Activated T-helper 2 cell treated with anti-CD3 and anti-CD28 coated beads, Interferon-gamma antibody, Interleukin-2, Interleukin-4, amounts not matched to agents 10 μg/mL and 5 μg/mL and 100 μg/mL, durations not matched to agents 14 hours and 24 hours and 36 hours (primary cell): ENCODE results near the gene TXLNB. TPM values are rescaled to one million over a fixed set of nuclear protein-coding genes. Genes with fewer than 3 reads are reported as not detected.

Experiments used
- DNase-seq: peaks from one replicate; pipeline ENCODE4 v3.0.0; 2021; ENCODE audit warnings: low spot score
- H3K27ac Mint-ChIP-seq: one replicate; pipeline ENCODE4 v1.8.0; 2021; ENCODE audit warnings: mixed read lengths
- H3K27me3 Mint-ChIP-seq: one replicate; pipeline ENCODE4 v1.8.0; 2021; ENCODE audit warnings: low read depth, mixed read lengths
- H3K36me3 Mint-ChIP-seq: one replicate; pipeline ENCODE4 v1.8.0; 2021; ENCODE audit warnings: low read depth, mixed read lengths
- H3K4me1 Mint-ChIP-seq: one replicate; pipeline ENCODE4 v1.8.0; 2021; ENCODE audit warnings: low read depth, mixed read lengths
- H3K4me3 Mint-ChIP-seq: one replicate; pipeline ENCODE4 v1.8.0; 2021; ENCODE audit warnings: low read depth, mild to moderate bottlenecking, moderate library complexity, mixed read lengths
- H3K9me3 Mint-ChIP-seq: one replicate; pipeline ENCODE4 v1.8.0; 2021; ENCODE audit warnings: mixed read lengths
- intact Hi-C: fragments of 100-400 bp; cut with micrococcal nuclease; formaldehyde crosslinking; loops from one replicate; pipeline ENCODE4 v1.15.1; 2023
- total RNA-seq: library from RNA; stranded (reverse); gene quantifications from 2 replicates; pipeline ENCODE4 v1.2.3, GENCODE V29; 2022

Gene TXLNB
- total RNA-seq, 1 donor from 2014 or later: 0.05 TPM

DNA sequence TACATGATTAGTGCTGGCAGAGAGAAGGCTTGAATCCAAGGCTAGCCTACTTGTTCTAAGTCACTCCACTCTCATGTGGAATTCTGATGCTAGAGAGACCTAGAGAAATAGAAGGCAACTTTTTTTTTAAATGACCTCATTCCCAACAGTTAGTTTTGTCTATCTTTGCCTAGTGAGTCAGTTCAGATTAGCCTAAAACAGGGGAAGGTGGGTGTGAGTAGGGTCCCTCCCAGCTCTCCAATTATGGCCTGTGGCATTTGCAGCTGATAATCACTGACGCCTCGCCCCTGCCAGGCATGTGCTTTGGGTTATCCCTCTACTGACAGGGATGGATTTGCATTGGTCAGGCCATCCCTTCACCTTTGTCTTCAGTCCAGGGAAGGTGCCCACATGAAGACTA lies 13.6 kb downstream of the TXLNB start:
- H3K4me3 Mint-ChIP-seq: no peak overlapping the region
- H3K27me3 Mint-ChIP-seq: no peaks in the 10 kb centered on the region
- peaks cover 3% of the 10 kb centered on the region for H3K9me3 Mint-ChIP-seq
- H3K36me3 Mint-ChIP-seq: peaks cover 4% of the 10 kb centered on the region
- peaks cover 26% of the 10 kb centered on the region for H3K4me1 Mint-ChIP-seq
- intact Hi-C loops: no loop called here
- no peak overlapping the region for H3K27ac Mint-ChIP-seq
- DNase-seq: no peak

GRCh38 chr6:139277587-139277986 lies 14.2 kb downstream of the TXLNB start:
- intact Hi-C loops: no loop called here
- Mint-ChIP-seq H3K4me1 (peaks cover 22% of the 10 kb centered on the region), H3K4me3 (no peak overlapping the region), H3K9me3 (no peaks in the 10 kb centered on the region), H3K27me3 (no peaks in the 10 kb centered on the region), H3K27ac (no peak overlapping the region), H3K36me3 (no peaks in the 10 kb centered on the region)
- no peak for DNase-seq

DNA sequence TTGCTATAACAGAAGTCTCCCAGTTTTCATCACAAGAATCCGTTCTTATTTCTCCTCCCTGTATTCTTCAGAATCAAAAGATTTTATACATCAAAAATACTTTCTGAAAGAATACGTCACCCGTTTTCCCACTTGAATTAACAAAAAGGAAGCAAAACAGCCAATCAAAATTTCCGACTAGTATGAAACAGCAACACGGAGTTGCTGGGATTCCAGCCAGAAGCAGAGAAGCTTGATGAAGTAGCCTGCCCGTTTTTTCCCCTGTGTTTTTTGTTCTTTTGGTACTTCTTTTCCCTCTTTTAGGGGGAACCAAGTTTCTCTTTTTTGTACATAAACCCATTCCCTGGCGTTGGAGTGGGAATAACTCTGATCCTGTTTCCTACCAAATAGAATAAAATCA lies 14.6 kb downstream of the TXLNB start:
- intact Hi-C loops: no loop called here
- Mint-ChIP-seq H3K36me3 (no peaks in the 10 kb centered on the region), H3K9me3 (no peaks in the 10 kb centered on the region)

GRCh38 chr6:139275279-139276055 lies 16.3 kb downstream of the TXLNB start:
- no peaks in the 10 kb centered on the region for H3K27me3 Mint-ChIP-seq
- intact Hi-C loops: no loop called here
- no peaks in the 10 kb centered on the region for H3K9me3 Mint-ChIP-seq
- DNase-seq: no peak
- no peak overlapping the region for H3K4me3 Mint-ChIP-seq
- no peaks in the 10 kb centered on the region for H3K36me3 Mint-ChIP-seq
- H3K4me1 Mint-ChIP-seq: peaks cover 18% of the 10 kb centered on the region
- H3K27ac Mint-ChIP-seq: no peak overlapping the region

More for the DNA sequence above, 14.6 kb downstream of the TXLNB start:
- H3K4me1 Mint-ChIP-seq: peaks cover 22% of the 10 kb centered on the region
- DNase-seq: no peak
- H3K27ac Mint-ChIP-seq: no peak overlapping the region
- H3K27me3 Mint-ChIP-seq: no peaks in the 10 kb centered on the region
- no peak overlapping the region for H3K4me3 Mint-ChIP-seq

- DNase-seq: no peak
- H3K27me3 Mint-ChIP-seq: no peaks in the 10 kb centered on the region
- H3K36me3 Mint-ChIP-seq: no peaks in the 10 kb centered on the region
Measured at GRCh38 chr6:139271056-139271455, 20.7 kb downstream of the TXLNB start.

DNA sequence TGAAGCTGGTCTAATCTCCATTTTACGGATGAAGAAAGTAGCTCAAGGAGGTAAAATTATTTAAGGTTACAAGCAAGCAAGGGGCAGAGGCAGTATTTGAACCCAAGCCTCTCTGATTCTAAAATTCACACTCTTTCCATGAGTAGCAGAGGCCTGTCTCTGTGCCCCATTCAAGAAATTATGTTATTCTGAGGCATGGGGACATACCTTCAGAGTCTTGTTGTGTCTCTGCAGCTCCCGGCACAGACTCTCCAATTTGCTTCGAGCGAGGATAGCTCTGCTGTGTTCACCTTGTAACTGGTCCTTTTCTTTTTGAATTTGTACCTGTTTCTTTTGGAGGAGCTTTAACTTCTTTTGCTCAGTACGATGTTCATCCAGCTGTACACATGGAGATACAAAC lies 21.5 kb downstream of the TXLNB start:
- Mint-ChIP-seq H3K9me3 (no peaks in the 10 kb centered on the region), H3K4me3 (no peak overlapping the region), H3K27ac (no peak overlapping the region), H3K36me3 (no peaks in the 10 kb centered on the region), H3K27me3 (no peaks in the 10 kb centered on the region), H3K4me1 (peaks cover 4% of the 10 kb centered on the region)
- intact Hi-C loops: no loop called here
- DNase-seq: no peak

More at GRCh38 chr6:139271056-139271455, 20.7 kb downstream of the TXLNB start:
- intact Hi-C loops: no loop called here
- Mint-ChIP-seq H3K9me3 (no peaks in the 10 kb centered on the region), H3K4me1 (peaks cover 4% of the 10 kb centered on the region), H3K27ac (no peak overlapping the region), H3K4me3 (no peak overlapping the region)

DNA sequence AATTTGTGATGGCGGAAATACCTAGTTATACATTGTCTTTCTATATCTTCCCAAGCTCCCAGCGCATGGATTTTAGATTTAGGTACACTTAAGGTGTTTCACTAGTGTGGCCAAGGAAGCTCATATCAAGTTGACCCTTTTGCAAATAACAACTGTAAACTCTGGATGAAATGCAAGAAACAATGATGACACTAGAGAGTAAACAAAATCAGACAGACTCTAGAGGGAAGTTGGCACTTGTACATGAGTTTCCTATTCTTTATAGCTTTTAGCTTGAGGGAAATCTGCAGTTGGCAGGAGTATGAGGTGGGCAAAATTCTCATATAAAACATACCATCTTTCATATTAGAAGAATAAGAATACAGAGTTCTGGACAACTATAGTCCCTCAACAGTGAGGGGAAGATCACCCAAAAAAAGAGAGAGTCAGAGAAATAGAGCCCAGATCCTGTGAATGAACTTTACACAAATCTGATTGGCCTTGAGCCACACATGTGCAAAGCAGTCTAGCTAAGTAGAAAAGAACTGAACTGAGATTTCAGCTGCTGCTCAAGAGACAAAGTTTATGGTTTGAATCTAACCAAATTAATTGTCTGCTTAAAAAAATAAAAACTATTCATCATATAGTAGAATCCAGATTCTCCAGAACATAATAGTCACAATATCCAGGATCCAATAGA lies 26.1 kb downstream of the TXLNB start:
- intact Hi-C loops: no loop called here
- no peak overlapping the region for H3K4me3 Mint-ChIP-seq

GRCh38 chr6:139262519-139263300 lies 29.1 kb downstream of the TXLNB start:
- DNase-seq: no peak
- intact Hi-C loops: loop anchor here (1.0 kb wide), 3 partner anchors 13 to 101 kb away; no protein-coding TSS in a partner anchor
- H3K27me3 Mint-ChIP-seq: no peaks in the 10 kb centered on the region

More for the DNA sequence above, 26.1 kb downstream of the TXLNB start:
- H3K4me1 Mint-ChIP-seq: peaks cover 17% of the 10 kb centered on the region
- H3K9me3 Mint-ChIP-seq: no peaks in the 10 kb centered on the region
- no peaks in the 10 kb centered on the region for H3K27me3 Mint-ChIP-seq
- no peak overlapping the region for H3K27ac Mint-ChIP-seq
- DNase-seq: no peak
- H3K36me3 Mint-ChIP-seq: no peaks in the 10 kb centered on the region

DNA sequence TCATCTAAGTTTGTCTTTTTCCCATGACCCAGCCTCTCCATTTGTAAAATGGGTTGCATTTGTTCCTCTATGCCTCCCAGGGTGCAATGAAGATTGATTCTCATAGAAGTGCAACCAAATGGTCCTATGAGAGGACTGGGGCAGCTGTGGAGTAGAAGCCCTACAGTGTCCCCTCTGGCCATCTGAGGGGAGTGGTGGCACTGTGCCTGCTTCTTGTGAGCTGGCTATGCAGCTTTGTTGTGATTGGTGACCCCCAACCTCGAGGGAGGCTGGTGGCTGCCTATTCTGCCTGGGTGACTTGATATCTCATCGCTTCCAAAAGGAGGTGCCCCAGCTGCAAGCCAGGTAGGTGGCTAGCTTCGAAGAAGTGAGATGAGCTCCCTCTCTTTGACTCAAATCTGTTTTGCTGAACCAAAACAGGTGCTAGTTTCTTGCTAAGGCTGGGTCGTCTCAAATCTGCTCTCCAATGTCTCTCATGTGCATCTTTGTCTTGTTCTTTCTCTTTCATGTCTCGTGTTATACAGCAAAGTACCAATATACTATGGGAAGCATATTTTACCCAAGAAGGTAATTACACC lies 33.9 kb downstream of the TXLNB start:
- no peak overlapping the region for H3K27ac Mint-ChIP-seq
- no peaks in the 10 kb centered on the region for H3K36me3 Mint-ChIP-seq
- DNase-seq: no peak
- intact Hi-C loops: no loop called here
- no peaks in the 10 kb centered on the region for H3K27me3 Mint-ChIP-seq
- no peak overlapping the region for H3K4me3 Mint-ChIP-seq
- peaks cover 14% of the 10 kb centered on the region for H3K4me1 Mint-ChIP-seq
- H3K9me3 Mint-ChIP-seq: no peaks in the 10 kb centered on the region

More at GRCh38 chr6:139262519-139263300, 29.1 kb downstream of the TXLNB start:
- Mint-ChIP-seq H3K9me3 (no peaks in the 10 kb centered on the region), H3K4me1 (peaks cover 17% of the 10 kb centered on the region), H3K27ac (peak overlapping the region; percentile 85), H3K4me3 (peak overlapping the region; percentile 69), H3K36me3 (no peaks in the 10 kb centered on the region)

- H3K4me3 Mint-ChIP-seq: no peak overlapping the region
- intact Hi-C loops: no loop called here
- no peak for DNase-seq
- no peaks in the 10 kb centered on the region for H3K27me3 Mint-ChIP-seq
- no peaks in the 10 kb centered on the region for H3K9me3 Mint-ChIP-seq
- H3K4me1 Mint-ChIP-seq: peaks cover 9% of the 10 kb centered on the region
- no peaks in the 10 kb centered on the region for H3K36me3 Mint-ChIP-seq
- no peak overlapping the region for H3K27ac Mint-ChIP-seq
Measured at GRCh38 chr6:139257291-139257690, 34.5 kb downstream of the TXLNB start.

DNA sequence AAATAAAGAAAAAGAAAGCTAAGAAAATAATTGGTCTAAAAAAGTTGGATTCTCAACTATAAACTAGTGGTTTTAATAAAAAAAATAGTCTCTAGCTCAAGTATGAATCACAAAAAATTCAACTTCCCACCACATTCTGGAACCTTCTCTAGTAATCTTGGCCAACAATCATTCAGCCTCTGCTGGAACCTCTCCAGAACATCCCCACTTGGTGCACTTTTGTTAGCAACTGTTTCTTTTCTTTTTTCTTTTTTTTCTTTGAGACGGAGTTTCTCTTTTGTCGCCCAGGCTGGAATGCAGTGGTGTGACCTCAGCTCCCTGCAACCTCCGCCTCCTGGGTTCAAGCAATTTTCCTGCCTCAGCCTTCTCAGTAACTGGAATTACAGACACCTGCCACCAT lies 35.7 kb downstream of the TXLNB start:
- H3K4me3 Mint-ChIP-seq: no peak overlapping the region
- no peaks in the 10 kb centered on the region for H3K27me3 Mint-ChIP-seq
- H3K27ac Mint-ChIP-seq: no peak overlapping the region
- H3K9me3 Mint-ChIP-seq: no peaks in the 10 kb centered on the region
- DNase-seq: no peak
- intact Hi-C loops: no loop called here
- no peaks in the 10 kb centered on the region for H3K36me3 Mint-ChIP-seq
- H3K4me1 Mint-ChIP-seq: peaks cover 16% of the 10 kb centered on the region

GRCh38 chr6:139254196-139254595 lies 37.6 kb downstream of the TXLNB start:
- intact Hi-C loops: no loop called here
- no peaks in the 10 kb centered on the region for H3K27me3 Mint-ChIP-seq
- H3K4me1 Mint-ChIP-seq: peaks cover 30% of the 10 kb centered on the region
- no peaks in the 10 kb centered on the region for H3K9me3 Mint-ChIP-seq
- H3K36me3 Mint-ChIP-seq: no peaks in the 10 kb centered on the region
- no peak overlapping the region for H3K4me3 Mint-ChIP-seq
- no peak overlapping the region for H3K27ac Mint-ChIP-seq
- no peak for DNase-seq
